KMS-11 (cell line): ENCODE data around the gene ARHGAP1.
A peak's percentile ranks its signal among the peaks of the same experiment; 100 is the strongest.
"Not testable (repeated sequence)": the region's sequence is repeated elsewhere in the genome, so short reads cannot be mapped to it uniquely, and the experiment has no call there.

Source experiments
- H2AFZ ChIP-seq: fragments of 200-600 bp; sonication (generic); 2 replicates; pipeline ENCODE4 v1.6.1; 2016; ENCODE audit warnings: antibody characterized with exemption, mixed run types, low read depth
- H3K27ac ChIP-seq: fragments of 200-600 bp; sonication (generic); 2 replicates; pipeline ENCODE4 v1.6.1; 2016; ENCODE audit warnings: mild to moderate bottlenecking, mixed run types
- H3K27me3 ChIP-seq: fragments of 200-600 bp; sonication (generic); 2 replicates; pipeline ENCODE4 v1.6.1; 2017; ENCODE audit warnings: mild to moderate bottlenecking, low read depth, mixed run types, moderate library complexity; ENCODE audit not compliant: insufficient read depth
- H3K36me3 ChIP-seq: fragments of 200-600 bp; sonication (generic); 2 replicates; pipeline ENCODE4 v1.6.1; 2017; ENCODE audit warnings: mild to moderate bottlenecking, mixed run types; ENCODE audit not compliant: insufficient read depth
- H3K4me1 ChIP-seq: fragments of 200-600 bp; sonication (generic); 2 replicates; pipeline ENCODE4 v1.6.1; 2016; ENCODE audit warnings: mild to moderate bottlenecking, low read depth, mixed run types; ENCODE audit not compliant: poor library complexity, severe bottlenecking
- H3K4me2 ChIP-seq: fragments of 200-600 bp; sonication (generic); 2 replicates; pipeline ENCODE4 v1.7.0; 2016; ENCODE audit warnings: mild to moderate bottlenecking, mixed run types
- H3K4me3 ChIP-seq: fragments of 200-600 bp; sonication (generic); IDR thresholded peaks from 2 replicates; pipeline ENCODE4 v1.6.1; 2017; ENCODE audit warnings: low read depth, low read length, mixed read lengths; ENCODE audit not compliant: insufficient read depth
- H3K79me2 ChIP-seq: fragments of 200-600 bp; sonication (generic); 2 replicates; pipeline ENCODE4 v1.6.1; 2016; ENCODE audit warnings: low read depth, mixed run types; ENCODE audit not compliant: insufficient read depth
- H3K9ac ChIP-seq: fragments of 200-600 bp; sonication (generic); 2 replicates; pipeline ENCODE4 v1.6.1; 2016; ENCODE audit warnings: mild to moderate bottlenecking, mixed run types
- H4K20me1 ChIP-seq: fragments of 200-600 bp; sonication (generic); 2 replicates; pipeline ENCODE4 v1.6.1; 2016; ENCODE audit warnings: mild to moderate bottlenecking, mixed run types; ENCODE audit not compliant: insufficient read depth
- CTCF ChIP-seq: fragments of 200-600 bp; sonication (generic); conservative IDR thresholded peaks from 2 replicates; pipeline ENCODE4 v1.6.1; 2017; ENCODE audit warnings: low read depth, mild to moderate bottlenecking, antibody characterized with exemption, low read length, moderate library complexity, mixed read lengths

The ARHGAP1 gene

GRCh38 chr11:46721286-46721685 lies 20.9 kb upstream of the ARHGAP1 start:
- H4K20me1 ChIP-seq: no peaks in the 10 kb centered on the region
- no peak overlapping the region for H3K4me2 ChIP-seq
- H2AFZ ChIP-seq: no peak overlapping the region
- no peak overlapping the region for H3K4me3 ChIP-seq
- H3K27me3 ChIP-seq: no peaks in the 10 kb centered on the region
- no peak for TF ChIP-seq CTCF
- H3K36me3 ChIP-seq: no peaks in the 10 kb centered on the region
- no peaks in the 10 kb centered on the region for H3K79me2 ChIP-seq
- no peak overlapping the region for H3K27ac ChIP-seq
- no peak overlapping the region for H3K9ac ChIP-seq
- H3K4me1 ChIP-seq: peaks cover 4% of the 10 kb centered on the region

DNA sequence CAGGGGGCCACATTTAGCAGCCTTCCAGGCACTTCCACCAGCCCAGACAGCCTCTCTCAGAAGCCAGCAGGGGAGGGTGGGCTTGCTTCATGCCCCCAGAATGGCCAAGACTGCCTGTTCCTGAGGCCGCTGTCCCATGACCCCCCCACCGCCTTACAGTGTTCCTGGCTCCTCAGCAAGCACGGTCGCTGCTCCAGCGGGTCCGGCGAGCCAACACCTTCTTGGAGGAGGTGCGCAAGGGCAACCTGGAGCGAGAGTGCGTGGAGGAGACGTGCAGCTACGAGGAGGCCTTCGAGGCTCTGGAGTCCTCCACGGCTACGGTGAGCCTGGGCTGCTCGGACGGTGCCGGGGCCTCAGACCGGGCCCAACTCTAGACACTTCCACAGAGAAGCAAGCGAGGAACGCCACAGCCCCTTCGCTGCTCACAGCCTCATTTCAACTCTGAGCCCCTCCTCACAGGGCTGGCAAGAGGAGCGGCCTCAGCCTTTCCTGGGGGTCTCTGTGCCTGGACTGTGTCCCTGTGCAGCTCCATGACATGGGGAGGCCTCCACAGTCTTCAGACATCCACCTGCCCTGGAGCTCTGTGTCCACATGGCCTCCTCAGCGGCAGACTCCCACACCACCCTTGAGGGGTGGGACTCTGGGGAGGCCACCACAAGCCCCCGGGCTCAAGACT lies 19.3 kb upstream of the ARHGAP1 start:
- H3K9ac ChIP-seq: no peak overlapping the region
- H3K36me3 ChIP-seq: no peaks in the 10 kb centered on the region
- H3K4me1 ChIP-seq: peaks cover 4% of the 10 kb centered on the region
- no peaks in the 10 kb centered on the region for H4K20me1 ChIP-seq
- H3K4me3 ChIP-seq: no peak overlapping the region
- no peak overlapping the region for H3K4me2 ChIP-seq
- H3K27me3 ChIP-seq: no peaks in the 10 kb centered on the region
- H3K79me2 ChIP-seq: no peaks in the 10 kb centered on the region
- TF ChIP-seq CTCF: no peak
- H3K27ac ChIP-seq: no peak overlapping the region
- H2AFZ ChIP-seq: no peak overlapping the region

GRCh38 chr11:46719048-46719542 lies 18.7 kb upstream of the ARHGAP1 start, which contains the start of gene F2:
Gene F2 (plus strand): TSS chr11:46719213. CDS start chr11:46719236, 23 bp downstream.
- H3K27ac ChIP-seq: no peak within 1 kb of the TSS
- no peak within 1 kb of the TSS for H3K4me2 ChIP-seq
- peak within 1 kb of the TSS; percentile 49; the same call in 1 of the 2 replicates for H2AFZ ChIP-seq
- no peak within 1 kb of the TSS for H3K9ac ChIP-seq
- peaks cover 4% of the 10 kb centered on the region for H3K4me1 ChIP-seq
- H3K4me3 ChIP-seq: no peak within 1 kb of the TSS
- H3K79me2 ChIP-seq: no peaks in the 10 kb centered on the region
- H4K20me1 ChIP-seq: no peaks in the 10 kb centered on the region
- H3K36me3 ChIP-seq: no peaks in the 10 kb centered on the region
- TF ChIP-seq CTCF: no peak
- no peaks in the 10 kb centered on the region for H3K27me3 ChIP-seq

DNA sequence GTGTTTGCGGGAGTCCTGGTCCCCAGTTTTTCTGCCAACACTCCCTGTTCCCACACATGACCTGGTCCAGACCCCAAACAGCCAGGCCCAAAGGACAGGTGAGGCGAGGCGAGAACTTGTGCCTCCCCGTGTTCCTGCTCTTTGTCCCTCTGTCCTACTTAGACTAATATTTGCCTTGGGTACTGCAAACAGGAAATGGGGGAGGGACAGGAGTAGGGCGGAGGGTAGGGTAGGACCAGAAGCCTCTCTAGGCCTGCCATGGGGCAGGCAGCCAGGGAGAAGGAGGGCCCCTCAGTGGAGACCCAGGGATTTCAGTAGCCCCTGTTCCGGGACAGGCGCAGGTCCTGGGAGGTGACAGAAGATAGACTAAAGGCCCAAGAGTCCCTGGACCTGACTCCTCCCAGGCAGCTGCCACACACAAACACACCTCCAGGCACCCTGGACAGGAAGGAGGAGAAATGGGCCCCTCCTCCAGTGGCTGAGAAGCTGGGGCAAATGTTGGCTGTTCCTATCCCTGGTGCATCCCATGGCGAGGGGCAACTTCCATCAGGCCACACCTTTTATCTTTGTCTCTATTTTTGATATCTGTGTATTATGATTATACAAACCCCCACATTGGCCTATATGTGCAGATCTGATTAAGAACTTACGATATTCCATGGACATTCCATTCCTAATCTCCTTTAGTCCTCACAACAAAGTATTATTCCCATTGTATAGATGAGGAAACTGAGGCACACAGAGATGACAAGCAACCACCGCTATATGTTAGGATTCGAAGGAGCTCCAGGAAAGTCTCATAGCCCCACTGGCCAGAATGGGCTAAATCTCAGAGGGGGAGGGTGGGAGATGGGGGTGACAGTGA lies 18.0 kb upstream of the ARHGAP1 start:
- Histone ChIP-seq H3K4me1 (peaks cover 4% of the 10 kb centered on the region), H3K36me3 (no peaks in the 10 kb centered on the region), H2AFZ (peak overlapping the region; percentile 49; the same call in 1 of the 2 replicates), H3K4me2 (no peak overlapping the region), H3K27me3 (no peaks in the 10 kb centered on the region), H3K79me2 (no peaks in the 10 kb centered on the region), H3K9ac (no peak overlapping the region), H4K20me1 (no peaks in the 10 kb centered on the region), H3K4me3 (no peak overlapping the region), H3K27ac (no peak overlapping the region)
- TF ChIP-seq CTCF: no peak

GRCh38 chr11:46717825-46718154 lies 17.4 kb upstream of the ARHGAP1 start:
- not testable (repeated sequence) for H3K36me3 ChIP-seq, H2AFZ ChIP-seq, H3K4me2 ChIP-seq, H3K79me2 ChIP-seq, H3K4me1 ChIP-seq, H3K27me3 ChIP-seq, H3K27ac ChIP-seq, H3K9ac ChIP-seq, H4K20me1 ChIP-seq, H3K4me3 ChIP-seq
